Measurements from ENCODE around the gene SHISA7.

SHISA7 gene

DNA sequence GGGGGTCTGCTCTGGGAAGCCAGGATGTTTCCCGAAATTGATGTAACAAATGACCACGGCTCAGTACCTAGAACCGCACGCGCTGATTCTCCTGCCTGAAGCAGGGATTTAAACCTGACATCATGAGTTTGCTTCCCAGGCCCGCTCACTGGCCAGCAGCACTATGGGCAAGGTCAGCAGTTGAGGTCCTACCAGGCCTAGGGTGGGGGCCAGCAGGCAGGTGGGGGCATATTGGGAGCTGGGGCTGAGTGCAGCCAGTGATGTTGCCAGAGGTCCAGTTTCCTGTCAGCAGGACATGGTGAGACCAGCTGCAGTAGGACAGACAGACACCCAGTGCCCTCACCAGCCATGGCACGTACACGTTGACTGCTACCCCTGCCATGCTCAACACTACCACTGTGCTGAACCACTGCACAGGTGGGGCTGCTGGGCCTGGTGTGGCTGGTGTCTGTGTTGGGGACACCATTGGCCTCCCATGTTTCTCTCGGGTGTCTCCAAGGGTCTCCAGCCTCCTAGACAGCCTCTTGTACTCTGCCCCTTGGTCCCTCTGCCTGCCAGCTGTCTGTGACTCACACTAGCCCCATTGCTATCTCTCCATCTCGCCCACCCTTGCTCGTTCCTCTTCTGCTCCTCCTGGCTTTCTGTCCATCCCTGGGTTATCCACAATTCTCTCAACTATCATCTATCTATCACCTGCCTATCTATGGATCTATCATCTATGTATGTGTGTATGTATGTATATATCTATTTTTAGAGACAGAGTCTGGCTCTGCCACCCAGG is 22.6 kb upstream of the SHISA7 start:
- Histone ChIP-seq H3K9me3 (ENCODE audit: control insufficient read depth, low read depth, low read length) (no peaks in the 10 kb centered on the region), H3K36me3 (ENCODE audit: control insufficient read depth, low read depth, low read length) (no peaks in the 10 kb centered on the region), H3K9ac (ENCODE audit: low read length) (no peak overlapping the region), H3K27me3 (ENCODE audit: control insufficient read depth, insufficient read depth, low read length) (peaks cover 22% of the 10 kb centered on the region), H3K4me3 (ENCODE audit: low read length) (no peak overlapping the region), H3K4me1 (ENCODE audit: control insufficient read depth, low read depth, low read length) (no peaks in the 10 kb centered on the region), H3K27ac (ENCODE audit: low read length) (no peak overlapping the region)

DNA sequence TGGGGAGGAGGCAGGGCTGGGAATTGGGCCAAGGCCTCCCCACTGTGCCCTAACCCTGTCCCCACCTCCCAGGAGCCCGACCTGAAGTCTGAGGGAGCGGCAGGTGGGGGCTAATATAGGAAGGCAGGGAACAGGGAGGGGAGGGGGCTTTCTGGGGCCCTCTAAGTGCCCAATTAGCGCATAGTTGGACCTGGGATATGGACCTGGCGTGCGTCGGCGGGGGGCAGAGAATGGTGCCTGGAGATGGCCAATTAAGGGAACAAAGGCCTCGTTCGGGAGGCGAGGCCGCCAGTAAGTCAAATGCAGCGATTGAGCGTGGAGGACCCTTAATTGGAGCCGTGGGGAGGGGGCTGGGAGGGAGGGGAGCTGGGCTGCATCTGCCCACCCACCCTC is 21.6 kb upstream of the SHISA7 start, which contains the start of gene C19orf85:
C19orf85 (minus strand) TSS at position 90 of the 393 bp plus-strand sequence. CDS start 197 bp downstream, outside the sequence.
- H3K36me3 ChIP-seq (ENCODE audit: control insufficient read depth, low read depth, low read length) = no peaks in the 10 kb centered on the region
- no peaks in the 10 kb centered on the region for H3K9me3 ChIP-seq (ENCODE audit: control insufficient read depth, low read depth, low read length)
- no peak within 1 kb of the TSS for H3K4me3 ChIP-seq (ENCODE audit: low read length)
- peaks cover 22% of the 10 kb centered on the region for H3K27me3 ChIP-seq (ENCODE audit: control insufficient read depth, insufficient read depth, low read length)
- H3K4me1 ChIP-seq (ENCODE audit: control insufficient read depth, low read depth, low read length) = peaks cover 5% of the 10 kb centered on the region
- no peak within 1 kb of the TSS for H3K27ac ChIP-seq (ENCODE audit: low read length)
- no peak within 1 kb of the TSS for H3K9ac ChIP-seq (ENCODE audit: low read length)

DNA sequence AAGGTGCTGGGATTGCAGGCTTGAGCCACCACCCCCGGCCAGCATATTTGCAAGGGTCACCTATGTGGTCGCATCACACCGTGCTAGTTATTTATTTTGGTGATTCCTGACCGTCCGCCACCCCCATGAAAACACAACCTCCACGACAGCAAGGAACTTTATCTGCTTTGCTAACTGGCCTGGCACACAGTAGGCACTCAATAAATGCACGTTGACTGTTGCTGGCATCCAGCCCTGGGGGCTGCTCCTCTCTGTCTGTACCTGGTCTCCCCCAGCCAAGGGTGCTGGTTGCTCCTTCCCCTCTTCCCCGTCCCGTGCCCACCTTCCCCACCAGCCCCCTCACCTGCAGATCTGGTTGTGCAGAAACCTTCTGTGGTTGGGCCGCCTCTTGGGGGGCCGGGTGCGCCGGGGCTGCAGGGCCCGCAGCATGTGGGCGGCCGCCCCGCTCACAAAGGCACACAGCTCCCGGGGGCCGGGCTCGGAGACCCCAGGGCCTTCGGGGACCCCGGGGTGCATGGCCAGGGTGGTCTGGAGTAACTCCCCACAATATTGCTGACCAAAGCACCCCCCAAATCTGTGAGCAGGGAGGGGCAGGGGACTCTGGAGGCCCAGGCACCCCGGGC is 21.1 kb upstream of the SHISA7 start:
- Histone ChIP-seq H3K9ac (ENCODE audit: low read length) (no peak overlapping the region), H3K36me3 (ENCODE audit: control insufficient read depth, low read depth, low read length) (no peaks in the 10 kb centered on the region), H3K4me1 (ENCODE audit: control insufficient read depth, low read depth, low read length) (peaks cover 5% of the 10 kb centered on the region), H3K9me3 (ENCODE audit: control insufficient read depth, low read depth, low read length) (no peaks in the 10 kb centered on the region), H3K27ac (ENCODE audit: low read length) (no peak overlapping the region), H3K4me3 (ENCODE audit: low read length) (no peak overlapping the region), H3K27me3 (ENCODE audit: control insufficient read depth, insufficient read depth, low read length) (peaks cover 22% of the 10 kb centered on the region)

DNA sequence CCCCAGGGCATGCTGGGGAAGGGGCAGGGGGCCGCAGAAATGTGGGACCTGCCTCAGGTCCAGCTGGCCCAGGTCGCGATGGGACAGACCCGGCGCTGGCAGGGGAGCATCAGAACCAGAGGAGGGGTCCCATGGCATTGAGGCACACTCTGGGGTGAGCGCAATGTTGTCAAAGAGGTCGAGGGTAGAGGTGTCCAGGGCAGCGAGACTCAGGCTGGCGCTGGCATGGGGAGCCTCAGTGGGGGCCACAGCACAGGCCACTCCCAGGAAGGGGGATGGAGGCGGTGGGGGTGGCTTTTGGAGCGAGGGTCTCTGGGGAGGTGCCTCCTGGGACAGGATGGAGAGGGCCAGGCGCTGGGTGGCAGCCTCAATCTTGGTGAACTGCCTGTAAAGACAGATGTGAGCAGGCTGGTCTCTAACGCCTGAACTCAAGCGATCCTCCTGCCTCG is 20.5 kb upstream of the SHISA7 start:
- H3K27me3 ChIP-seq (ENCODE audit: control insufficient read depth, insufficient read depth, low read length) = peaks cover 22% of the 10 kb centered on the region
- no peak overlapping the region for H3K9ac ChIP-seq (ENCODE audit: low read length)
- peaks cover 5% of the 10 kb centered on the region for H3K4me1 ChIP-seq (ENCODE audit: control insufficient read depth, low read depth, low read length)

DNA sequence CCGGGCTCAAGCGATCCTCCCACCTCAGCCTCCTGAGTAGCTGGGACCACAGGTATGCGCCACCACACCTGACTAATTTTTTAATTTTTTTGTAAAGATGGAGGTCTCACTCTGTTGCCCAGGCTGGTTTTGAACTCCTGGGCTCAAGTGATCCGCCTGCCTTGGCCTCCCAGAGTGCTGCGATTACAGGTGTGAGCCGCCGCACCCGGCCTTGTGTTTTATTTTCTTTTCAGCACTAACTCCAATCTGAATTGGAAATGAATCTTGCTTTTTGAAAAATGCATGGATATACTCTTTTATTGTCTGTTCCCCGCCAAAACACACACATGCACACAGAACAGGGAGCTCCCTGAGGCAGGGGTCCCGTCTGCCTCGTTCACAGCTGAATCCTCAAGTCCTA is 19.6 kb upstream of the SHISA7 start:
- Histone ChIP-seq H3K27me3 (ENCODE audit: control insufficient read depth, insufficient read depth, low read length) (peaks cover 22% of the 10 kb centered on the region), H3K4me3 (ENCODE audit: low read length) (no peak overlapping the region), H3K36me3 (ENCODE audit: control insufficient read depth, low read depth, low read length) (no peaks in the 10 kb centered on the region), H3K4me1 (ENCODE audit: control insufficient read depth, low read depth, low read length) (peaks cover 5% of the 10 kb centered on the region), H3K9me3 (ENCODE audit: control insufficient read depth, low read depth, low read length) (no peaks in the 10 kb centered on the region), H3K27ac (ENCODE audit: low read length) (no peak overlapping the region), H3K9ac (ENCODE audit: low read length) (no peak overlapping the region)

More for the DNA sequence above, 20.5 kb upstream of the SHISA7 start:
- Histone ChIP-seq H3K27ac (ENCODE audit: low read length) (no peak overlapping the region), H3K36me3 (ENCODE audit: control insufficient read depth, low read depth, low read length) (no peaks in the 10 kb centered on the region), H3K9me3 (ENCODE audit: control insufficient read depth, low read depth, low read length) (no peaks in the 10 kb centered on the region), H3K4me3 (ENCODE audit: low read length) (no peak overlapping the region)

DNA sequence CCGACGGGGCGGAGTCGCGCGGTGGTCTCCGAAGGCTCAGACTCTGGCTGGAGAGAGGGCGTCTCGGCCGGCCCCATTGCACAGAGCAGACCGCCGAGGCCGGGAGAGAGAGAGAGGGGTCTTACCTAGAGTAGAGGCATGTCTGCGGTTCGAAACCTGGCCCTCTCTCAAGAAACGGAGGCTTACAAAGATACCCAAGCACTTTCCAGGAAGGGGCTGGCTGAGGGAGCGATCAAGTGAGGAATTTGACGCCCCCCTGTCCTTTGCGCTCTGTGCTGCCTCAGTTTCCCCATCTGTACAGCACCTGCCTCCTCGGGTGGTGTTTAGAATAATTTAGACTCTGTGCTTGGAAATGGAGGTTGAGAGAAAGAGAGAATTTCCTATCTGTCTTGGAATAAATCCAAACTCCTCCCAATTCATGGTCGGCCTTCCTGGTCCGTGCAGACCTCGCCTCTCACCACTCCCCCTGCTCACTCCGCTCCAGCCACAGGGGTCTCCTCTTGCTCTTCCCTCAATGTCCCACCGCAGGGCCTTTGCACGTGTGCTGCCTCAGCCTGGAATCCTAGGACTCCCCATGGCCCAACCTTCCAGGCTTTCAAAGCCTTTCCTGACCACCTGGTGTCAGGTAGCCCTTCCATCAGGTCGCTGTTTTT is 19.0 kb upstream of the SHISA7 start:
- peaks cover 5% of the 10 kb centered on the region for H3K4me1 ChIP-seq (ENCODE audit: control insufficient read depth, low read depth, low read length)
- peaks cover 22% of the 10 kb centered on the region for H3K27me3 ChIP-seq (ENCODE audit: control insufficient read depth, insufficient read depth, low read length)
- no peaks in the 10 kb centered on the region for H3K9me3 ChIP-seq (ENCODE audit: control insufficient read depth, low read depth, low read length)
- H3K9ac ChIP-seq (ENCODE audit: low read length) = no peak overlapping the region
- no peak overlapping the region for H3K27ac ChIP-seq (ENCODE audit: low read length)
- H3K36me3 ChIP-seq (ENCODE audit: control insufficient read depth, low read depth, low read length) = no peaks in the 10 kb centered on the region
- peak overlapping the region; percentile 46 for H3K4me3 ChIP-seq (ENCODE audit: low read length)

DNA sequence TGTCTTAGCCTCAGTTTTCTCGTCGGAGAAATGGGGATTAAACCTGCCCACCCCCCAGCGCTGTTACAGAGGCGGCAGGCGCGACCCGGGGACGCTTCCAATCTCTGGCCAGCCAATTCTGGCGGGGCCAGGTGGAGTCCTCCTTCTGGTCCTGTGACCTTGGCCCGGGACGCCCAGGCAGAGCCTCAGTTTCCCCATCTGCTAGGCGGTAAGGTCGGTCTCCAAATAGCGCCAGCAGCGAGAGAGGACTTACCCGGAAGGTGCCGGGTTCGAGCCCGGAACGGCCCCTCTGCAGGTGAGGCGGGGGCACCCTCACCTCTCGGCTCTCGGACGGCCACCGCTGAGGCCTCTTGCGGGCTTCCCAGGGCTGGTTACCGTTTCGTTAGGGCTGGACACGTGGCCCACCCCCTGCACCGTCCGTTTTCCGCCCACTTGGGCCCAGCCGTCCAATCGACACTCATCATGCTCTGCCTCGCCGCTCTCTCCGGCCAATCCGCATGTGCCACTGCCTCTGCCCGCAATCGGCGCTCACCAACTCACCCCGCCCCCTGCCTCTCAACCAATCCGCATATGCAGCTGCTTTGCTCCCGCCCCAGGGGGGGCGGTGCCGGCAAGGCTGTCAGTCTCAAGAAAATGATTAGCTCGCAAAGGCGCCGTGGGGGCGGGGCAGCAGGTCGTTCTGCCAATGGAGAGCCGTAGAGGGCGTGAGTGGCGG is 18.3 kb upstream of the SHISA7 start, which contains the start of gene ISOC2:
ISOC2 (minus strand) TSS at position 384 of the 715 bp plus-strand sequence. CDS start 5,156 bp downstream, outside the sequence.
- Histone ChIP-seq H3K36me3 (ENCODE audit: control insufficient read depth, low read depth, low read length) (no peaks in the 10 kb centered on the region), H3K9ac (ENCODE audit: low read length) (peak within 1 kb of the TSS; percentile 75), H3K27me3 (ENCODE audit: control insufficient read depth, insufficient read depth, low read length) (peaks cover 21% of the 10 kb centered on the region), H3K9me3 (ENCODE audit: control insufficient read depth, low read depth, low read length) (no peaks in the 10 kb centered on the region), H3K4me1 (ENCODE audit: control insufficient read depth, low read depth, low read length) (peaks cover 5% of the 10 kb centered on the region), H3K4me3 (ENCODE audit: low read length) (peak within 1 kb of the TSS; percentile 86), H3K27ac (ENCODE audit: low read length) (peak within 1 kb of the TSS; percentile 89)

- peak overlapping the region; percentile 89 for H3K27ac ChIP-seq (ENCODE audit: low read length)
- H3K9ac ChIP-seq (ENCODE audit: low read length) = peak overlapping the region; percentile 75
- no peaks in the 10 kb centered on the region for H3K36me3 ChIP-seq (ENCODE audit: control insufficient read depth, low read depth, low read length)
- H3K4me1 ChIP-seq (ENCODE audit: control insufficient read depth, low read depth, low read length) = peaks cover 5% of the 10 kb centered on the region
- peaks cover 14% of the 10 kb centered on the region for H3K27me3 ChIP-seq (ENCODE audit: control insufficient read depth, insufficient read depth, low read length)
- H3K4me3 ChIP-seq (ENCODE audit: low read length) = peak overlapping the region; percentile 86
- H3K9me3 ChIP-seq (ENCODE audit: control insufficient read depth, low read depth, low read length) = no peaks in the 10 kb centered on the region
These were observed 17.7 kb upstream of the SHISA7 start for GRCh38 chr19:55460670-55461258.

DNA sequence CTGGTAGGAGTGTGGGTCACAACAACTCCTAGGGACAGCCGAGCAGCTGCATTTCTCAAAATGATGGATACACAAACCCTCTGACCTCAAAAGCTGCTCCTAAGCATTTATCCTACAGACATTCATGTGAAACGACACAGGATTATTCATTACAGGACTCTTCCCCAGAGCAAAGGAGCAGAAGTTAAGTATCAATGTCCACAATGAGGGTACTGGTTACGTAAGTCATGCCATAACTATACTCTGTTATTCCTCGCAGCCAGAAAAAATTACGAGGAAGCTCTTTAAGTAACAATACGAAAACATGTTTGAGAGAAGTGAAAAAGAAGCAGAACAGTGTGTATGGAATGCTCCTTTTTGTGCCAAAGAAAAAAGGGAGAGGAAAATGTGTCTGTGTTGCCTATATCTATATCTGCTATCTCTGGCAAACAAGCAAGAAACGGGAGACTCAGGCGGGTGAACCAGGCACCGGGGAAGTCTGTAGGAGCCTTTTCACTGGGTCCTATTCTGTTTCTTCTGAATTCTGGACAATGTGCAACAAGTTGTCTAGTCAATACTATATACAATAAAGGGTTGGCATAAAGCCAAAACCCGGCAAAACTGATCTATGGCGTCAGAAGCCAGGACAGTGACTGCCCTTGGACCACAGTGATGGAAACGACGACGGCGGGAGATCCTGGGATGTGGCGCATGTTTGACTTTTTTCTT is 17.0 kb upstream of the SHISA7 start:
- Histone ChIP-seq H3K9ac (ENCODE audit: low read length) (peak overlapping the region; percentile 42), H3K4me3 (ENCODE audit: low read length) (peak overlapping the region; percentile 86), H3K27ac (ENCODE audit: low read length) (no peak overlapping the region)

DNA sequence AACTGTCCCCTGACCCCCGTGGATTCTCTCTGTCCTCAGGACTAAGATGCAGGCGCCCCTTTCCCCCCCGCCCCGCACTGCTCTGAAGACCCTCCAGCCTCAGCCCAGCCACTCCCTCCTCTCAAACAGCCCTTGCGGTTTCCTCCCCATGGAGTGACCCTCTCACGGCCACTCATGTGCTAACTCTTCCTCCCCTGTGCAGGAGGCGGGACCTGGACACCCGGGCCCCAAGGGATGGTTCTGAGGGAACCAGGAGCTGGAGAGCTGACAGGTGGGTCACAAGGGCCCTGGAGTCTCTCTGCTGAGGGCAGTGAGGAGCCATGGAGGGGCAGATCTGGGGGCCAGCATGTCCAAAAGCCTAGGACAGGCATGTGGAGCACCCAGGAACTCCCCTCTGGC is 16.4 kb upstream of the SHISA7 start:
- H3K4me1 ChIP-seq (ENCODE audit: control insufficient read depth, low read depth, low read length) = peaks cover 5% of the 10 kb centered on the region
- H3K9ac ChIP-seq (ENCODE audit: low read length) = no peak overlapping the region
- no peaks in the 10 kb centered on the region for H3K9me3 ChIP-seq (ENCODE audit: control insufficient read depth, low read depth, low read length)
- peaks cover 5% of the 10 kb centered on the region for H3K27me3 ChIP-seq (ENCODE audit: control insufficient read depth, insufficient read depth, low read length)
- H3K4me3 ChIP-seq (ENCODE audit: low read length) = no peak overlapping the region
- no peaks in the 10 kb centered on the region for H3K36me3 ChIP-seq (ENCODE audit: control insufficient read depth, low read depth, low read length)
- H3K27ac ChIP-seq (ENCODE audit: low read length) = no peak overlapping the region

More for the DNA sequence above, 17.0 kb upstream of the SHISA7 start:
- Histone ChIP-seq H3K36me3 (ENCODE audit: control insufficient read depth, low read depth, low read length) (no peaks in the 10 kb centered on the region), H3K27me3 (ENCODE audit: control insufficient read depth, insufficient read depth, low read length) (peaks cover 8% of the 10 kb centered on the region), H3K4me1 (ENCODE audit: control insufficient read depth, low read depth, low read length) (peaks cover 5% of the 10 kb centered on the region), H3K9me3 (ENCODE audit: control insufficient read depth, low read depth, low read length) (no peaks in the 10 kb centered on the region)

Data from iPS-18a (cell line).